Aorta (tissue), 5 donors: Measurements from ENCODE around the gene METTL15. TPM values are rescaled to one million over a fixed set of nuclear protein-coding genes. Genes with fewer than 3 reads are reported as not detected.
"Not testable (repeated sequence)": the region's sequence is repeated elsewhere in the genome, so short reads cannot be mapped to it uniquely, and the experiment has no call there.

Experiments used
- ATAC-seq: fragments of 200-7000 bp; cut with Tn5 transposase; one replicate; pipeline ENCODE4 v1.9.1; 2022; ENCODE audit warnings: moderate library complexity; ENCODE audit not compliant: low FRiP score
- DNase-seq, 2 donors: peaks; one replicate each; pipeline ENCODE4 v3.0.0-alpha.2; 2020
- H3K27ac ChIP-seq, 2 donors: one replicate each; pipeline ENCODE4 v1.5.1; 2013; ENCODE audit warnings: low read length in 2 of 2, mild to moderate bottlenecking in 2 of 2, moderate library complexity in 2 of 2, control low read depth in 1 of 2, inconsistent platforms in 1 of 2, low read depth in 1 of 2
- H3K27me3 ChIP-seq, 2 donors: one replicate each; pipeline ENCODE4 v1.6.1; 2013; ENCODE audit warnings: control low read depth in 1 of 2, low read length in 1 of 2, mild to moderate bottlenecking in 1 of 2, moderate library complexity in 1 of 2; ENCODE audit not compliant: insufficient read depth in 2 of 2, control insufficient read depth in 1 of 2
- H3K36me3 ChIP-seq, 2 donors: one replicate each; pipeline ENCODE4 v1.6.1; 2013; ENCODE audit warnings: control low read depth in 1 of 2, low read length in 1 of 2, mild to moderate bottlenecking in 1 of 2; ENCODE audit not compliant: insufficient read depth in 2 of 2, control insufficient read depth in 1 of 2
- H3K4me1 ChIP-seq, 2 donors: one replicate each; pipeline ENCODE4 v1.6.1; 2013; ENCODE audit warnings: low read length in 2 of 2, control low read depth in 1 of 2, mild to moderate bottlenecking in 1 of 2, moderate library complexity in 1 of 2; ENCODE audit not compliant: insufficient read depth in 2 of 2, control insufficient read depth in 1 of 2
- H3K4me3 ChIP-seq, 2 donors: one replicate each; pipeline ENCODE4 v1.5.1; 2013; ENCODE audit warnings: low read length in 2 of 2, control low read depth in 1 of 2, mild to moderate bottlenecking in 1 of 2
- H3K9me3 ChIP-seq: one replicate; pipeline ENCODE4 v1.6.1; 2013; ENCODE audit warnings: mild to moderate bottlenecking, low read length; ENCODE audit not compliant: control insufficient read depth
- WGBS, 2 donors: extraction: QIAGEN DNeasy Blood & Tissue Kit; methylation state at CpG; one replicate each; pipeline ENCODE4 v1.1.7; 2013; 5-methylcytosine and 5-hydroxymethylcytosine counted together
- intact Hi-C, 2 donors: fragments of 100-400 bp; cut with DNase I; formaldehyde crosslinking; loops; one replicate each; pipeline versions ENCODE4 v1.14.2 to v1.15.0; 2022
- polyA plus RNA-seq, 2 donors: library from polyadenylated mRNA; stranded (reverse); fragments of 200-250 nt; gene quantifications; one replicate each; pipeline ENCODE4 v1.2.3, GENCODE V29; 2013
- total RNA-seq, 2 donors: library from RNA; stranded (reverse); fragmentation: NEBNext Ultra II Directional; extraction: Animal tissue kit (Norgen Biotek cat#: 25700); gene quantifications; one replicate each; pipeline ENCODE4 v1.2.1, GENCODE V29; 2021
- donor health status: healthy with polysubstance abuse.
- donor health status: Bipolar disorder and iron deficiency.
- donor health status: DM: no; HTN: no; CAD: no.
- donor health status: DM: no; HTN: no; CAD: no.
- donor health status: DM: yes; HTN: yes; CAD: no.

Gene METTL15
- total and polyA plus RNA-seq, 4 donors = 2.4 to 19.2 (median 10.5) TPM

DNA sequence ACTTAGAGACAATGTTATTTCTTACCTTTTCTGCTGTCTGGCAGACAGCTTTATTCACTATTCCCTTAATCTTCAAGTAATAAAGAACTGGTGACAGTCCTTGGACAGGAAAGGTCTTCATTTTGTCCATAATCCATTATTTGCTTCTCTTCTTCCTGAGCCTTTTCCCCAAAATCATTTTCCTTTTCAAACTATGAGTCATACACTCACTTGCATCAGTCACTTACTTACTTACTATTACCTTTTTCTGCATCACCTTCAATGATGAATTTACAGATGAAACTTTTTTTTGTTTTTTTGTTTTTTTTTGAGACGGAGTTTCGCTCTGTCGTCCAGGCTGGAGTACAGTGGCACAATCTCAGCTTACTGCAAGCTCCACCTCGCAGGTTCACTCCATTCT is 9.5 kb downstream of the METTL15 start:
- intact Hi-C loops = no loop called here
- DNase-seq (no peak), ATAC-seq (no peak)
- Histone ChIP-seq H3K27ac (no peak overlapping the region), H3K4me3 (no peak overlapping the region), H3K4me1 (no peaks in the 10 kb centered on the region), H3K36me3 (no peaks in the 10 kb centered on the region), H3K9me3 (no peaks in the 10 kb centered on the region), H3K27me3 (no peaks in the 10 kb centered on the region)
- WGBS, 2 donors = 93 to 95% methylated on average over 4 of the region's 4 CpGs

DNA sequence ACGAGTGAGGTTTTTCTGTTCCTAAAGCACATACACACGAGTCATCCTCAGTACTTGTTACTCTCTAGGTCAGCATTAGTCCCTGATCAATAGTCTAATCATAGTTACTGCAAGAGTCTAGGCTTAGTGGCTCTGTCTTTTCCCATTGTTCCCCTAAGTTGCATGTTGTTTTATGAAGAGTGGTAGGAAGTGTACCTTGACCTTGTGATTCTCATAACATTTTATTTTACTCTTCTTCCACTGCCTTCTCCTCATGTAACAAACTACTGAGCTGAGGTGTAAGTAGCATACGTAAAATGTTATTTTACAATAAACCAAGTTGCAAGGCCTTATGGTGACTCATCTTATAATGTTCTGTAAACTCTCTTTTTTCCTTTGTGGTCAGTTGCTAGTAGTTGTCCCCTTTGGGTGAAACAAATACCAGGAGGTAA is 15.0 kb downstream of the METTL15 start:
- Histone ChIP-seq H3K27me3 (no peaks in the 10 kb centered on the region), H3K36me3 (no peaks in the 10 kb centered on the region), H3K4me1 (no peaks in the 10 kb centered on the region), H3K9me3 (no peaks in the 10 kb centered on the region), H3K4me3 (no peak overlapping the region), H3K27ac (no peak overlapping the region)
- ATAC-seq (no peak), DNase-seq (no peak)
- 83 to 90% methylated on average over 3 of the region's 3 CpGs for whole genome bisulfite sequencing, 2 donors
- intact Hi-C loops = no loop called here

DNA sequence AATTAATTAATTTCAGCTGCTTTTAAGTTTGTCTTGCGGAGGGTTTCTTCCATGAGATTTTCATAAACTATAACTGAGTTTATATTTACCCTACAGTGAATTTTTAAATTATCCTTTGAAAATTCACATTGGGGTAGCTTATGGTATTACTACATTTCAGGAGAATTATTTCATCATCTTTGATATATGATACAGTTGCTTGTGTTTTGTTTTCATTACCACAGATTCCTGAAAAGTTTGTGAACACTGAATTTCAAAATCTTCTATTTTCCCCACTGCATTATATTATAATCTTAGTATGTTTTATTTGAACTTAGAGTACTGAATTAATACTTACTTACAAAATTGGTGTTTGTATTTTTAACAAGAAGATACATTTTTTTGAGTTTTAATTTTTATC is 24.4 kb downstream of the METTL15 start:
- 46 to 99% methylated on average over 1 of the region's 1 CpG for WGBS, 2 donors

DNA sequence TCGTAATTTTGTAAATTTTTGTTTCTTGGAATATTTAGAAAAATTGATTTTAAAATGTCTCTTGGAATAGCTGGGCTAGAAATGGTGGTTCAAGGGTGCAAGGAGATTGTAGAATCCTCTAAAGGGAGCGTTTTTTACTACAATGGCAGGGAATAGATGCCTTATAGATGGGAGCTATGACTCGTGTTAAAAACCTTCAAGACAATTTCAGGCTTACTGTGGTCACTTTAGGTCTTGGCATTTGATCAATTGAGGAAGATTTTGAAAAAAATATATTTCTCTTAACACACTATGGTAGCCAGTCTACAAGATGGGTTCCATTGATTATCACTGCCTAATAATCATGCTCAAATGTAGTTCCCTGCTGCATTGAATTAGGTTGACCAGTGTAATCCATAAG is 25.0 kb downstream of the METTL15 start:
- Histone ChIP-seq H3K27me3 (no peaks in the 10 kb centered on the region), H3K9me3 (no peaks in the 10 kb centered on the region), H3K36me3 (no peaks in the 10 kb centered on the region), H3K4me3 (no peak overlapping the region), H3K27ac (no peak overlapping the region), H3K4me1 (no peaks in the 10 kb centered on the region)
- intact Hi-C loops = no loop called here
- WGBS, 2 donors = 95 to 96% methylated on average over 3 of the region's 3 CpGs
- DNase-seq (no peak), ATAC-seq (no peak)

More for the DNA sequence above, 24.4 kb downstream of the METTL15 start:
- Histone ChIP-seq H3K36me3 (no peaks in the 10 kb centered on the region), H3K4me3 (no peak overlapping the region), H3K27ac (no peak overlapping the region), H3K27me3 (no peaks in the 10 kb centered on the region), H3K9me3 (no peaks in the 10 kb centered on the region), H3K4me1 (no peaks in the 10 kb centered on the region)
- no peak for ATAC-seq
- intact Hi-C loops = no loop called here
- DNase-seq = no peak

DNA sequence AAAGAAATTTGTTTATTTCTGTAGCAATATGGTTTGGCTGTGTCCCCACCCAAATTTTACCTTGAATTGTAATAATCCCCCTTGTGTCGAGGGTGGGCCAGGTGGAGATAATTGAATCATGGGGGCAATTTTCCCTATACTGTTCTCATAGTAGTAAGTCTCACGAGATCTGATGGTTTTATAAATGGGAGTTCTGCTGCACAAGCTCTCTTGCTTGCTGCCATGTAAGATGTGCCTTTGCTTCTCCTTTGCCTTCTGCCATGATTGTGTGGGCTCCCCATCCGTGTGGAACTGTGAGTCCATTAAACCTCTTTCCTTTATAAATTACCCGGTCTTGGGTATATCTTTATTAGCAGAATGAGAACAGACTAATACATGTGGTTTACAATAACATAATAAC is 28.0 kb downstream of the METTL15 start:
- 95 to 97% methylated on average over 4 of the region's 4 CpGs for WGBS, 2 donors
- DNase-seq, H3K4me3 ChIP-seq, H3K9me3 ChIP-seq, H3K4me1 ChIP-seq, ATAC-seq, H3K27me3 ChIP-seq, intact Hi-C loops, H3K36me3 ChIP-seq, H3K27ac ChIP-seq: not testable (repeated sequence)

DNA sequence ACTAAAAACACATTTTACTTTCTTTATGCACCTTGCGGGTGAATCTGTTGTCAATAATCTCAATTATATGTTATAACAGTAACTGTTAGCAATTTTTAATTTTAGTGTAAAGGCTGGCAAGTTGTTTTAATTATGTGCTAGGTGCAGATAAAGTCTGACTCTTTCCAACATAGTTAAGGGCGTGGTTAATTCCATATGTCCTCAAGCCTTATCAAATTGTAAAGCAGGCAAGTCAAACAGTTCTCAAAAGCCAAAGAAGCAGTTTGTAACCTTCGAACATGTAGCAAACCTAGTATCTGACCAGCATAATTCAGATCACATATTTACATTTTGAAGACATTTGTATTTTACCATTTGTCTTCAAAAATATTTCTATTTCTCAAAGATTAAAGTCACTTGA is 29.2 kb downstream of the METTL15 start:
- intact Hi-C loops = no loop called here
- H3K9me3 ChIP-seq = peaks cover 4% of the 10 kb centered on the region
- no peak overlapping the region for H3K27ac ChIP-seq
- no peaks in the 10 kb centered on the region for H3K4me1 ChIP-seq
- H3K36me3 ChIP-seq = peaks cover 0 to 1% of the 10 kb centered on the region in 2 donors
- ATAC-seq (no peak), DNase-seq (no peak)
- H3K27me3 ChIP-seq = no peaks in the 10 kb centered on the region
- H3K4me3 ChIP-seq = no peak overlapping the region
- 97 to 98% methylated on average over 3 of the region's 3 CpGs for WGBS, 2 donors

DNA sequence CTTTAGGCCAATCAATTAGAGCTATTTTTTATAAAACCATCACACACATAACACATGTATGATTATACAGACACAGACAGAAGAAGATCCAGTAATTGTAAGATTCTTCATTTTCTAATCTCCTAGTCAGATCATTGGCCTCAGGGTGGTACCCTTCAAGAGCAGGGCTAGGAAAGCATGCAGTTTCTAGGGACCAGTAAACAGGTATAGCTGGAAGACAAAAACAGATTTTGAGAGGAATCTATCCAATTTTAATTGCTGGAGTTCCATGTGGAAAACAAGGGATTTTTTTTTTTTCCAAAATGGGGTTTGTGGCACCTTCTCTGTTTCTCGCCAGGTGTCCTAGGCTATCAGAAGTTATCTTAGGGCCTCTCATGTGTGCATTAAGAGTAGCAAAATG is 29.6 kb downstream of the METTL15 start:
- intact Hi-C loops = no loop called here
- 100% methylated on average over 1 of the region's 1 CpG for WGBS, 2 donors
- H3K27ac ChIP-seq = no peak overlapping the region
- peaks cover 4% of the 10 kb centered on the region for H3K9me3 ChIP-seq
- peaks cover 0 to 1% of the 10 kb centered on the region in 2 donors for H3K36me3 ChIP-seq
- no peaks in the 10 kb centered on the region for H3K4me1 ChIP-seq
- H3K4me3 ChIP-seq = no peak overlapping the region
- ATAC-seq (no peak), DNase-seq (no peak)
- H3K27me3 ChIP-seq = no peaks in the 10 kb centered on the region

DNA sequence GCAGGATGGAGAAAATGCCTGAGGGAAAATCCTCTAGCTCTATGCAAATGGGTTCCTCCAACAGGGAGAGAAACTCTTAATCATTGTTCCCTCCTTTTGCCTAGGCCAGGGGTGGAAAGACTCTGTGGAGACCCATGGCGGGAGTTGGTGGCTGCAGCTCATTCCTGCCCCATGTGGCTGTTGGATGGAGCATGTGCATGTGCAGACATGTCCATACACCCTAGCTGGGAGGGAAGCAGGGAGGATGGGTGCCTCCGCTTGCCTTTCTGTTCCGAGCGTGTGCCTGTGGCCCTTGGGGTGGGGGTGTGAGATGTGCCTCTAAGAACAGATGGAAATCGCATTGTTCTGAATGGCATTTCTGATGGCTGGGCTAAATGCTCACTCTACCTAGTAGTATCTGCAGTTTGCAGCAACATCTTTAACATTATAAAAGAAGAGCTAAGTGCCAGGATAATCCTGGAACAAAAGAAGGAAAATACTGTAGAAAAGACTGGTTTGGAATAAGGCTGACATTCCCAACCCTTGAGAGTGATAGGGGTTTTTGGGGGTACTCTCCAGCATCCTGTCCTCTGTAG is 31.7 kb downstream of the METTL15 start:
- H3K4me1 ChIP-seq = no peaks in the 10 kb centered on the region
- WGBS, 2 donors = 98 to 99% methylated on average over 5 of the region's 5 CpGs
- H3K36me3 ChIP-seq = peaks cover 0 to 1% of the 10 kb centered on the region in 2 donors
- no peak overlapping the region for H3K4me3 ChIP-seq
- intact Hi-C loops = no loop called here
- DNase-seq (no peak), ATAC-seq (no peak)
- no peak overlapping the region for H3K27ac ChIP-seq
- peaks cover 4% of the 10 kb centered on the region for H3K9me3 ChIP-seq
- no peaks in the 10 kb centered on the region for H3K27me3 ChIP-seq

DNA sequence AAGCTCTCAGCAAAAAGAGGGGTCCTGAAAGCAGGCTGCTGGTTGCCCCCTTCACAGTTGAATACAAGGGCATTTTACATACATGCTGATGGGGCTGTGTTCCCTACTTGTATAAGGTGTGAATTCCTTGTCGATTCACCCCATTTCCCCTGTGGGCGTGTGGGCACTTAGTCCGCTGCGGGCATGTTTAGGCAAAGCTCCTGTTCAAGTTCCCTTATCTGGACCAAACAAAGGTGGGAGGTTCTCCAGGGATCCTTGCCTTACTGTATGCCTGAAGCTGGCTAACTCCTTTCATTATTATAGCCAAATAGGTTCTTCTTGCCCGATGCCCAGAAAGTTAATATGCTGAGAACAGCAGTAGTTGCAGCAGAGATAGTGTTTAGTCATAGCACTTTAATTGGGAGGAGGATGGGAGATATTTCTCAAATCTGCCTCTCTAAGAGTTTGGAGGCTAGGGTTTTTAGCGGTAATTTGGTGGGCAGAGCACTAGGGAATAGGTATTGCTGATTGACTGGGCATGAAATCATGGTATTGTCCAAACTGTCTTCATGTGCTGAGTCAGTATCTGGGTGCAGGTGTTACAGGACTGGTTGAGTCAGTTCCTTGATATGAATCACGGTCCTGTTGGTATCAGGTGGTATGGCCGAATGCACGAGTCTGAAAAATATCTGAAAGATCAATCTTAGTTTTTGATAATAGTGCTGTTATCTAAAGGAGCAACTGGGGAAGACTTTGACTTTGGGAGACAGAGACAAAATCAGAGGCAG is 32.7 kb downstream of the METTL15 start:
- DNase-seq (no peak), ATAC-seq (no peak)
- intact Hi-C loops = no loop called here
- Histone ChIP-seq H3K36me3 (peaks cover 0 to 1% of the 10 kb centered on the region in 2 donors), H3K27me3 (no peaks in the 10 kb centered on the region), H3K27ac (no peak overlapping the region), H3K4me3 (no peak overlapping the region), H3K9me3 (peaks cover 4% of the 10 kb centered on the region), H3K4me1 (no peaks in the 10 kb centered on the region)
- WGBS, 2 donors = 98 to 99% methylated on average over 9 of the region's 9 CpGs
